ENCODE measurements around the gene NUBP1. TPM values are rescaled to one million over a fixed set of nuclear protein-coding genes. Genes with fewer than 3 reads are reported as not detected.

The NUBP1 gene
- 22.8 TPM for total RNA-seq

GRCh38 chr16:10743610-10744369 is at the start of gene NUBP1:
TSS of gene NUBP1 (plus strand) at chr16:10743842. CDS start at chr16:10743864, 22 bp downstream.
- Histone ChIP-seq H3K4me1 (ENCODE audit: insufficient read depth, low read length) (peaks cover 20% of the 10 kb centered on the region), H3K9me3 (ENCODE audit: low read depth, low read length) (no peaks in the 10 kb centered on the region), H3K27me3 (ENCODE audit: insufficient read depth, low read length) (no peaks in the 10 kb centered on the region), H3K4me3 (ENCODE audit: low read length) (peak within 1 kb of the TSS; percentile 67)

- H3K4me1 ChIP-seq (ENCODE audit: insufficient read depth, low read length) = no peaks in the 10 kb centered on the region
- H3K4me3 ChIP-seq (ENCODE audit: low read length) = no peak overlapping the region
- H3K27me3 ChIP-seq (ENCODE audit: insufficient read depth, low read length) = no peaks in the 10 kb centered on the region
- no peaks in the 10 kb centered on the region for H3K9me3 ChIP-seq (ENCODE audit: low read depth, low read length)
These were observed 49.8 kb upstream of the NUBP1 start for GRCh38 chr16:10693889-10694288.

- Histone ChIP-seq H3K27me3 (ENCODE audit: insufficient read depth, low read length) (no peaks in the 10 kb centered on the region), H3K4me3 (ENCODE audit: low read length) (no peak overlapping the region), H3K4me1 (ENCODE audit: insufficient read depth, low read length) (no peaks in the 10 kb centered on the region), H3K9me3 (ENCODE audit: low read depth, low read length) (no peaks in the 10 kb centered on the region)
These were observed 49.3 kb upstream of the NUBP1 start for GRCh38 chr16:10694306-10694705.

- no peaks in the 10 kb centered on the region for H3K4me1 ChIP-seq (ENCODE audit: insufficient read depth, low read length)
- no peaks in the 10 kb centered on the region for H3K9me3 ChIP-seq (ENCODE audit: low read depth, low read length)
- H3K27me3 ChIP-seq (ENCODE audit: insufficient read depth, low read length) = no peaks in the 10 kb centered on the region
- no peak within 1 kb of the TSS for H3K4me3 ChIP-seq (ENCODE audit: low read length)
These were observed 48.8 kb upstream of the NUBP1 start, which contains the start of gene TEKT5 for GRCh38 chr16:10694830-10695229. TSS of gene TEKT5 (minus strand) at chr16:10694930. CDS start at chr16:10694873, 57 bp downstream.

- H3K9me3 ChIP-seq (ENCODE audit: low read depth, low read length) = no peaks in the 10 kb centered on the region
- H3K4me3 ChIP-seq (ENCODE audit: low read length) = no peak overlapping the region
- no peaks in the 10 kb centered on the region for H3K27me3 ChIP-seq (ENCODE audit: insufficient read depth, low read length)
- H3K4me1 ChIP-seq (ENCODE audit: insufficient read depth, low read length) = no peaks in the 10 kb centered on the region
These were observed 43.9 kb upstream of the NUBP1 start for GRCh38 chr16:10699756-10700155.

- Histone ChIP-seq H3K4me3 (ENCODE audit: low read length) (no peak overlapping the region), H3K27me3 (ENCODE audit: insufficient read depth, low read length) (no peaks in the 10 kb centered on the region), H3K9me3 (ENCODE audit: low read depth, low read length) (no peaks in the 10 kb centered on the region), H3K4me1 (ENCODE audit: insufficient read depth, low read length) (no peaks in the 10 kb centered on the region)
These were observed 34.7 kb upstream of the NUBP1 start for GRCh38 chr16:10708969-10709368.

GRCh38 chr16:10728003-10728887 is 15.4 kb upstream of the NUBP1 start:
- Histone ChIP-seq H3K27me3 (ENCODE audit: insufficient read depth, low read length) (no peaks in the 10 kb centered on the region), H3K4me3 (ENCODE audit: low read length) (no peak overlapping the region), H3K4me1 (ENCODE audit: insufficient read depth, low read length) (no peaks in the 10 kb centered on the region)

GRCh38 chr16:10729104-10730048 is 14.3 kb upstream of the NUBP1 start:
- Histone ChIP-seq H3K9me3 (ENCODE audit: low read depth, low read length) (no peaks in the 10 kb centered on the region), H3K4me1 (ENCODE audit: insufficient read depth, low read length) (no peaks in the 10 kb centered on the region), H3K4me3 (ENCODE audit: low read length) (no peak overlapping the region), H3K27me3 (ENCODE audit: insufficient read depth, low read length) (no peaks in the 10 kb centered on the region)

More at GRCh38 chr16:10728003-10728887, 15.4 kb upstream of the NUBP1 start:
- H3K9me3 ChIP-seq (ENCODE audit: low read depth, low read length) = no peaks in the 10 kb centered on the region

- Histone ChIP-seq H3K4me3 (ENCODE audit: low read length) (no peak overlapping the region), H3K4me1 (ENCODE audit: insufficient read depth, low read length) (peaks cover under 1% of the 10 kb centered on the region), H3K27me3 (ENCODE audit: insufficient read depth, low read length) (no peaks in the 10 kb centered on the region), H3K9me3 (ENCODE audit: low read depth, low read length) (no peaks in the 10 kb centered on the region)
These were observed 11.9 kb upstream of the NUBP1 start for GRCh38 chr16:10731790-10732189.

GRCh38 chr16:10737068-10737625 is 6.5 kb upstream of the NUBP1 start:
- H3K4me3 ChIP-seq (ENCODE audit: low read length) = no peak overlapping the region
- no peaks in the 10 kb centered on the region for H3K9me3 ChIP-seq (ENCODE audit: low read depth, low read length)
- H3K4me1 ChIP-seq (ENCODE audit: insufficient read depth, low read length) = peaks cover 19% of the 10 kb centered on the region
- H3K27me3 ChIP-seq (ENCODE audit: insufficient read depth, low read length) = no peaks in the 10 kb centered on the region

- peaks cover 24% of the 10 kb centered on the region for H3K4me1 ChIP-seq (ENCODE audit: insufficient read depth, low read length)
- H3K9me3 ChIP-seq (ENCODE audit: low read depth, low read length) = no peaks in the 10 kb centered on the region
- no peak overlapping the region for H3K4me3 ChIP-seq (ENCODE audit: low read length)
These were observed 5.2 kb upstream of the NUBP1 start for GRCh38 chr16:10738231-10739077.

GRCh38 chr16:10740000-10740844 is 3.4 kb upstream of the NUBP1 start:
- no peak overlapping the region for H3K4me3 ChIP-seq (ENCODE audit: low read length)
- H3K4me1 ChIP-seq (ENCODE audit: insufficient read depth, low read length) = peaks cover 36% of the 10 kb centered on the region
- H3K9me3 ChIP-seq (ENCODE audit: low read depth, low read length) = no peaks in the 10 kb centered on the region
- H3K27me3 ChIP-seq (ENCODE audit: insufficient read depth, low read length) = no peaks in the 10 kb centered on the region

More at GRCh38 chr16:10738231-10739077, 5.2 kb upstream of the NUBP1 start:
- H3K27me3 ChIP-seq (ENCODE audit: insufficient read depth, low read length) = no peaks in the 10 kb centered on the region

GRCh38 chr16:10740845-10741208 is 2.8 kb upstream of the NUBP1 start:
- no peak overlapping the region for H3K4me3 ChIP-seq (ENCODE audit: low read length)
- no peaks in the 10 kb centered on the region for H3K9me3 ChIP-seq (ENCODE audit: low read depth, low read length)
- no peaks in the 10 kb centered on the region for H3K27me3 ChIP-seq (ENCODE audit: insufficient read depth, low read length)
- H3K4me1 ChIP-seq (ENCODE audit: insufficient read depth, low read length) = peaks cover 39% of the 10 kb centered on the region

Measured in mononuclear cell (primary cell).